GM18508 (cell line): ENCODE measurements around the gene RASSF8.

Experiments used
- ATAC-seq: cut with Tn5 transposase; IDR thresholded peaks from one replicate; pipeline ENCODE4 v1.9.1; 2021; ENCODE audit warnings: moderate number of reproducible peaks; ENCODE audit not compliant: insufficient read depth, unreplicated experiment

Gene RASSF8

GRCh38 chr12:26120561-26121274 lies 162.2 kb downstream of the RASSF8 start:
- no peak for ATAC-seq

- ATAC-seq: no peak
Measured at GRCh38 chr12:26121323-26122060, 163.0 kb downstream of the RASSF8 start.

GRCh38 chr12:26122061-26122680 lies 163.7 kb downstream of the RASSF8 start:
- ATAC-seq: no peak

GRCh38 chr12:26122681-26123481 lies 164.4 kb downstream of the RASSF8 start:
- no peak for ATAC-seq

GRCh38 chr12:26123482-26123980 lies 165.0 kb downstream of the RASSF8 start:
- ATAC-seq: no peak

- no peak for ATAC-seq
Measured at GRCh38 chr12:26124446-26125399, 166.2 kb downstream of the RASSF8 start, which contains the start of gene BHLHE41. BHLHE41 (minus strand) TSS chr12:26125037; CDS start chr12:26124779, 258 bp downstream.

GRCh38 chr12:26125400-26126339 lies 167.2 kb downstream of the RASSF8 start:
- ATAC-seq: no peak

- no peak for ATAC-seq
Measured at GRCh38 chr12:26126340-26127284, 168.1 kb downstream of the RASSF8 start.

GRCh38 chr12:26127404-26127803 lies 168.9 kb downstream of the RASSF8 start:
- no peak for ATAC-seq

- no peak for ATAC-seq
Measured at GRCh38 chr12:26128168-26128567, 169.7 kb downstream of the RASSF8 start.
